SK-N-MC (cell line): ENCODE results near the gene EPHA4.

Source experiments
- DNase-seq: peaks from one replicate; pipeline ENCODE4 v3.0.0-alpha.2; 2011; ENCODE audit warnings: low read depth, low spot score
- H3K27ac ChIP-seq: fragments of 200-600 bp; sonication (generic); 2 replicates; pipeline ENCODE4 v1.5.1; 2016; ENCODE audit warnings: mixed run types
- H3K36me3 ChIP-seq: fragments of 200-600 bp; sonication (generic); 2 replicates; pipeline ENCODE4 v1.6.1; 2017; ENCODE audit warnings: antibody characterized with exemption, low read length, mixed read lengths; ENCODE audit not compliant: insufficient read depth
- H3K4me3 ChIP-seq: fragments of 200-600 bp; sonication (generic); 2 replicates; pipeline ENCODE4 v1.5.1; 2016
- H3K9ac ChIP-seq: fragments of 200-600 bp; sonication (generic); 2 replicates; pipeline ENCODE4 v1.8.0; 2017; ENCODE audit warnings: mixed run types, mixed read lengths; ENCODE audit not compliant: insufficient read length
- H3K9me3 ChIP-seq: fragments of 200-600 bp; sonication (generic); 2 replicates; pipeline ENCODE4 v1.6.1; 2017; ENCODE audit warnings: low read depth, mild to moderate bottlenecking, antibody characterized with exemption, low read length, moderate library complexity, mixed read lengths
- EZH2 ChIP-seq: fragments of 200-600 bp; sonication (generic); IDR thresholded peaks from one replicate; pipeline ENCODE4 v1.6.1; 2017; ENCODE audit warnings: antibody characterized with exemption
- FOXP2 ChIP-seq: optimal IDR thresholded peaks from 2 replicates; pipeline ENCODE3; 2011; ENCODE audit warnings: mild to moderate bottlenecking, moderate library complexity; ENCODE audit not compliant: insufficient read depth; ENCODE audit errors: extremely low read length, control extremely low read depth
- POLR2AphosphoS5 ChIP-seq: IDR thresholded peaks from 2 replicates; pipeline ENCODE4 v1.6.1; 2012; ENCODE audit warnings: mild to moderate bottlenecking, low read depth, low read length, borderline replicate concordance

The EPHA4 gene

DNA sequence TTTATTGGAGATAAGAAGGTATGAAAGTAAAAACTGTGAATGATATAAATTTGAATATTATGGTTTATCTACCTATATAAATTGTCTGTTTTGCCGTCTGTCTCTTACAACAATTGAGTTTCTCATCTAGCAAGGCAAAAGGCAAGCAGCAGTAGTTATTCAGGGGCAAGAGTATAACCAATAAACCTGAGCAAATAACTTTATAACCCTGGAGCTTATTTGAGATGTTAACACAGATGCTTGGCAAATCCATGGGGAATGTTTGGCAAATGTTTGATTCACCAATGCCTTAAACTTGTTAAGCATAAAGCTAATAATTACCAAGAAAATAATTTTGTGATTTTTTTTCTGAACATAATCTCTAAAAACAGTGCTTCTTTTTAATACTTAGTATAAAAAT lies 9.9 kb upstream of the EPHA4 start:
- no peak for DNase-seq
- no peak for TF ChIP-seq FOXP2
- no peak for TF ChIP-seq EZH2
- TF ChIP-seq POLR2AphosphoS5 = no peak
- no peak overlapping the region for H3K27ac ChIP-seq
- no peak overlapping the region for H3K9ac ChIP-seq
- H3K4me3 ChIP-seq = no peak overlapping the region
- no peaks in the 10 kb centered on the region for H3K9me3 ChIP-seq
- no peaks in the 10 kb centered on the region for H3K36me3 ChIP-seq

DNA sequence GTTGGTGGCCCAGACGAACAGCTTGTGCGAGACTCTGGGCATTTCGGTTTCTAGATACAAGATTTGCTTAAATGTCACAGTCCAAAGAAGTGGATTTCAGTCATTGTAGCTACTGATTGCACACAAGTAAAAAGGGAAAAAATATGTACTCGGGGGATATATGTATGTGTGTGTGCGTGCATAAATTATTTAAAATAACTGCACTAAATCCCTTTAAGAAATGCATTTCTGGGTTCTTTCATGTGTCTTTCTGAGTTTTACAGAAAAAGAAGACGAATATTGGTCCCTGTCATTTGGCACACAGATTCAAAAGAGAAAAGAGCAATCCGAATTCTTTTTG lies 2.1 kb upstream of the EPHA4 start:
- H3K4me3 ChIP-seq = peak overlapping the region; percentile 95
- H3K27ac ChIP-seq = no peak overlapping the region
- no peaks in the 10 kb centered on the region for H3K9me3 ChIP-seq
- no peak for DNase-seq
- peak overlapping the region; percentile 66 for H3K9ac ChIP-seq
- H3K36me3 ChIP-seq = peaks cover 3% of the 10 kb centered on the region; the same call in 1 of the 2 replicates
- TF ChIP-seq FOXP2 (no peak), EZH2 (no peak), POLR2AphosphoS5 (no peak)

DNA sequence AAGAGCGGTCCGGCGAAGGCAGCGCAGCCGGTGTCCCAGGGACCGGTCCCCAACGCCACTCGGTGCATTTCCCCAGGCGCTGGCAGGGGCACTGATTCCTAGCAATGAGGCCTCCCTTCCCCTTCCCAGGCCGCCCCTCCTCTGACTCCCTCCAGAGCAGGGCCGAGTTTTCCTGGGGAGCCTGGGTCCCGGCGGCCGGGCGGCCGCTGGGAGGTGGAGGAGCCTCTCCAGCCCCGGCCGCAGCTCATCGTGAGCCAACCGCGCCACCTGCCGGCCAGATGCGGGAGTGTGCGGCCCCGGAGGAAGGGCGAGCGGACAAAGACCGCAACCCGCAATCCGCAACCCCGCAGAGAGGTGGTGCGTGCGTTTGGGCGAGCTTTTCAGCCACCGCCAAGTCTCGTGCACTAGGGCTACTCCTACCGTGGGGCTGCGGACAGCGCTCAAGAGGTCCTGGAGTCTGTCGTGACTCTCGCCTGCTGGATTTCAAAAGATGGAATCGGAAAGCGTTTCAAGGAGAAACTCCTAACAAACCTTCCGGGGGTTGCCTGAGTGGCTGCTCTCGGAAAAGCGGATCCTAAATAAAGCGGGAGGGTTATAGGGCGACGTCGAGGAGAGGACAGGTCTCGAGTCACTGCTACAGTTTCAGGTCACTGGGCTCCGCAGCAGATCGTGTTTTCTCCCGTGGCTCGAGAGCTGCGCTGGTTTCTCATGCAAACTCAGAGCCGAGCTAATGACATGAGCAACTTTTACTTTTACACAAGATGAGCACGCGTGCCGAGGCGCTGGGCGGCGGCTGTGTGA lies 1.5 kb upstream of the EPHA4 start:
- Histone ChIP-seq H3K9me3 (no peaks in the 10 kb centered on the region), H3K27ac (0 out of 2 replicates have a peak overlapping the region, but pooled peaks have one; percentile 66), H3K9ac (peak overlapping the region; percentile 80), H3K4me3 (peak overlapping the region; percentile 95), H3K36me3 (peaks cover 8% of the 10 kb centered on the region; the same call in 1 of the 2 replicates)
- DNase-seq = no peak
- TF ChIP-seq EZH2 = no peak
- no peak for TF ChIP-seq POLR2AphosphoS5
- no peak for TF ChIP-seq FOXP2

DNA sequence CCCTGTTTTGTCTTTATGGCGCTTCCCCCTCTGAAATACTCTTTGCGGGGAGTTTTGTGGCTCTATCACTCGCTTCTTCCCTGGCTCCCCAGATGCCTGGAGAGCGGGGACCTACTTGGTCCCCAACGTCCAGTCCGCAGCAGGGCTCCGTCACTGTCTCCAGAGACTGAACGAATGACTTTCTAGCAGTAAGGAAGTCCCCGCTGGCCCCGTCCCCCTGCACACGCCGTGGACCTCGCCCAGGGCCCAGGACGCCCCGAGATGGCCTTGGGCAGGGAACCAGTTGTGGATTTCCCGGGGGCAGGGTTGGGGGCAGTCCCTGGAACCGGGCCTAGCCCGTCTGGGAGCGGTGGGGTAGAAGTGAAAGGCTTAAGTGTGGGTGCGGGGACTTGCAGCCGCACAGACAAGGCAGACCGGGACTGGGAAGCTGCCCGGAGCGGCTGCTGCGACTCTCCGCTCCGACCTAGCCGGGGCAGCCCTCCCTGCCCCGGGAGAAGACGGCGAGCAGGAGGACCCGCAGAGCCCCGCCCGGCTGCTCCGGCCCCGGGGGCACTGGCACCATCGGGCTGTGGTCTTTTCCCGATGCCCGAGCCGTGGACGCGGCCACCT lies 821 bp upstream of the EPHA4 start:
- Histone ChIP-seq H3K27ac (peak overlapping the region; percentile 66), H3K36me3 (peaks cover 15% of the 10 kb centered on the region), H3K9me3 (no peaks in the 10 kb centered on the region), H3K9ac (peak overlapping the region; percentile 80), H3K4me3 (peak overlapping the region; percentile 95)
- TF ChIP-seq FOXP2 = no peak
- TF ChIP-seq EZH2 = no peak
- TF ChIP-seq POLR2AphosphoS5 = no peak
- DNase-seq = no peak

DNA sequence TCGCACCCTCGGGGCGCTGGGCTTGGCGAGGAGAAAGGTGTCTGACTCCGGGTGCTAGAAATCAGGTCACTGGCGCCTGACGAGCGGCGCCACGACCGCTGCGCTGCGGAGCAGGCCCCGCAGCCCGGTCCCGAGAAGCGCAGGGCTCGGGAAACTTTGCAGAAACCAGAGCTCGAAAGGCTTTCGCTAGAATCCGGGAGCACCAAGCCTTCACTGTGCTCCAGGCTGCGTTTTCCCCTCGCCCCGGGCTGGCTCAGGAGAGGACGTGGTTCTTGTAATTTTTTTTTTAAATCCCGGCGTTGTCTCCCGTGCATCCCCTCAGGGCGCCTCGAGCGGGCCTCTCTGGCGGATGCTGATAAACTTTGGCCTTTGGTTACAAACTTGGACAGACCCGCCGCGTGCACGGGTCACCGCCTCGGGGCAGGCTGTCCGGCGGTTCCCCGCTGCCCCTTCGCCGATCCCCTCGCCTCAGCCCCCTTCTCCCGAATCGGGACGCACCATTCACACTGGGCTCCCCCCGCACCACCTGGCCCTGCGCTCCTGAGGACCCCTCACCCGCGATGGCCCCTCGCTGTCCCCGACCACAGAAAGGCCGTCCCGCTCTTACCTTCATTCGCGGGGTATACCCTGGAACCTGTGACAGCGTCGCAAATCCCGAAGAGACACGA lies 419 bp downstream of the EPHA4 start:
- TF ChIP-seq EZH2 (no peak), FOXP2 (no peak), POLR2AphosphoS5 (no peak)
- no peak overlapping the region for H3K27ac ChIP-seq
- H3K9me3 ChIP-seq = no peaks in the 10 kb centered on the region
- H3K4me3 ChIP-seq = peak overlapping the region; percentile 95
- peak overlapping the region; percentile 81 for H3K9ac ChIP-seq
- DNase-seq = no peak
- peaks cover 26% of the 10 kb centered on the region for H3K36me3 ChIP-seq

DNA sequence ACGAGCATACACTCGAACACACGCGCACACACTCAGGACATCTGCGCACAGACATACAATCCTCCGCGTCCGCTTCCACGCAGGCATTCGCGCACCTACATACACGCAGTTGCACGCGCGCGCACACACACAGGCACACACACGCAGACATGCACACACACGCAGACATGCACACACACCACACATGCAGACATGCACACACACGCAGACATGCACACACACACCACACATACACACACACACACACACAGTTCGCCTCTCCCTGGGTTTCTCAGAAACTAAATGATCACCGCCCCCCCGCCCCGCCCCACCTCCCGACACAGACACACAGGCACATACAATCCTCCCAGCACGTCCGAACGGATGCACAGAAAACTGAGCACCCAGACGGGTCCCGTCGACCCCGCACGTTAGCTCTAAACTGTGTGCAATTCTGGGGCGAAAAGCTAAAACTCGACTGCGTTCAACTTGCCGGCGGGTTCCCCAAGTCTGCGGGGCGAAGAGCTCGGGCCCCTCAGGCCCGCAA lies 1.0 kb downstream of the EPHA4 start:
- Histone ChIP-seq H3K36me3 (peaks cover 26% of the 10 kb centered on the region), H3K9ac (peak overlapping the region; percentile 81), H3K27ac (no peak overlapping the region), H3K9me3 (no peaks in the 10 kb centered on the region), H3K4me3 (peak overlapping the region; percentile 95)
- TF ChIP-seq POLR2AphosphoS5 = no peak
- no peak for TF ChIP-seq EZH2
- TF ChIP-seq FOXP2 = no peak
- DNase-seq = no peak

- peak overlapping the region; percentile 16 for H3K9ac ChIP-seq
- peaks cover 32% of the 10 kb centered on the region for H3K36me3 ChIP-seq
- no peak for TF ChIP-seq POLR2AphosphoS5
- no peak for TF ChIP-seq FOXP2
- TF ChIP-seq EZH2 = no peak
- no peak for DNase-seq
- H3K9me3 ChIP-seq = no peaks in the 10 kb centered on the region
- H3K27ac ChIP-seq = no peak overlapping the region
- H3K4me3 ChIP-seq = peak overlapping the region; percentile 95
These were observed 1.7 kb downstream of the EPHA4 start for GRCh38 chr2:221570321-221570935.

DNA sequence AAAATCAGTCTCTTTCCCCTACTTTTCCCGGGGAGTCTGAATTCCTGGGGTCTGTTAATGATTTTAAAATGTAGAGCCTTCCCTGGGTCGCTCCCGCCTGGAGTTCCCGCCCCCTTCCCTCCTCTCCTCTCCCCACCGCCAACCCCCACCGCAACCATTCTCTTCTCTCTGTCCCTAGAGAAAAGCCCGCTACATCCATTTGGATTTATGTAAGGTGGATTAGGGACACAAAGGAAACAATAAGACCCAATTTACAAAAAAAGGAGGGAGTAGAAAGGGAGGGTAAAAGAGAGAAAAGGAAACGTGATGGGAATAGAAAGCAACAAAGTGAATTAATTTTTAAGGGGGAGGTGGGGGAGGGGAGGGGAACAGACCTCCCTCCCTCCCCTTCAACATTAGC lies 2.2 kb downstream of the EPHA4 start:
- Histone ChIP-seq H3K27ac (no peak overlapping the region), H3K36me3 (peaks cover 34% of the 10 kb centered on the region), H3K4me3 (peak overlapping the region; percentile 95), H3K9ac (no peak overlapping the region), H3K9me3 (no peaks in the 10 kb centered on the region)
- TF ChIP-seq EZH2 = no peak
- TF ChIP-seq FOXP2 = no peak
- no peak for TF ChIP-seq POLR2AphosphoS5
- DNase-seq = no peak

GRCh38 chr2:221569425-221569845 lies 2.7 kb downstream of the EPHA4 start:
- H3K36me3 ChIP-seq = peaks cover 38% of the 10 kb centered on the region
- peak overlapping the region; percentile 95 for H3K4me3 ChIP-seq
- no peak overlapping the region for H3K9ac ChIP-seq
- DNase-seq = no peak
- no peak overlapping the region for H3K27ac ChIP-seq
- no peak for TF ChIP-seq POLR2AphosphoS5
- TF ChIP-seq FOXP2 = no peak
- no peak for TF ChIP-seq EZH2
- H3K9me3 ChIP-seq = no peaks in the 10 kb centered on the region
